ENCODE data around the gene GPRIN3.

The GPRIN3 gene

DNA sequence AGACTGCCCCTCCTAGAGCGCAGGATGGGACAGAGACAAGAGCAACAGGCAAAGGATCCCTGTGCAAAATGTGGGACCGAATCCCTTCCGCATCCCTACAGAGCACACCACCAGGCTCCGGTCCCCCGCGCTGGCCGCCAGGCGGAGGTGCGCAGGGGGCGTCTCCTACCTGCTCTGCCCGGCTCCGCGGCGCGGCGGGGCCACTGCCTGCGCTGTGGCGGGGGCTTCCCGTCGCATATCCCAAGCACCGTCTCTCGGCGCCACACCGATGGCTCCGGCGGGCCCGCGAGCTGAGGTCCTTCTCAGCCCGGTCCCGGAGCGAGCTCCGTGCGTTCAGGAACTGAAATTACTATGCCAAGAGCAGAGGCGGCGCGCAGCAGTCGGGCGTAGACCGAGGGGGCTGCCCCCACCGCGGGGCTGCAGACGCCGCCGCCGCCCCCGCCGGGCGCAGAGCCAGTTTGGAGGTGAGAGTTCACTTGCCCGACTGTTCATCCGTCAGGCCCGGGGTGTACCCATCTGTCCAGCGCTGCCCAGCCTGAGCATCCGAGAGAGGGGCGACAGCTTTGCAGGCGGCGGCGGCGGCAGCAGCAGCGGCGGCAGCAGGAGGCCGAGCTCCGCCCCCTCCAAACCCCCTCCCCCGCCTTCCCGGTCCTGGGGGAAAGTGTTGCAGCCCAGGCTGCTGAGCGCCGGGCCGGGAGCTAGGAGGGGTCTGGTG lies at the start of gene GPRIN3:
GPRIN3 (minus strand) TSS at position 355 of the 715 bp plus-strand sequence. CDS start 57,690 bp downstream, outside the sequence.
- peak; percentile 58 to 70 for ATAC-seq

DNA sequence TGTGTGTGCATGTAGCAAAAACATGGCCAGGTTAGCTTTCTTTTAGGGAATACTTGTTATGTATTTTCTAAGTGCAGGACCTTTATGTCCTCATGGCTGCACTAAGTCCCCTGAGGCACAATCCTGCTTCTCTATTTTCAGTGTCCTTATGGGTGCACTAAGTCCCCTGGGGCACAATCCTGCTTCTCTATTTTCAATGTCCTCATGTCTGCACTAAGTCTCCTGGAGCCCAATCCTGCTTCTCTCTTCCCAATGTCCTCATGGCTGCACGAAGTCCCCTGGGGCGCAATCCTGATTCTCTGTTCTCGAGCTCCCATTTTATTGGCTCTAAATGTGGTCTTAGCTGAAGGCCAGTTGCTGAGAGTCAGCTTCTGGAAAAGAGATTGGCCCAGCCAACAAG lies 49.7 kb upstream of the GPRIN3 start:
- ATAC-seq, result no peak

DNA sequence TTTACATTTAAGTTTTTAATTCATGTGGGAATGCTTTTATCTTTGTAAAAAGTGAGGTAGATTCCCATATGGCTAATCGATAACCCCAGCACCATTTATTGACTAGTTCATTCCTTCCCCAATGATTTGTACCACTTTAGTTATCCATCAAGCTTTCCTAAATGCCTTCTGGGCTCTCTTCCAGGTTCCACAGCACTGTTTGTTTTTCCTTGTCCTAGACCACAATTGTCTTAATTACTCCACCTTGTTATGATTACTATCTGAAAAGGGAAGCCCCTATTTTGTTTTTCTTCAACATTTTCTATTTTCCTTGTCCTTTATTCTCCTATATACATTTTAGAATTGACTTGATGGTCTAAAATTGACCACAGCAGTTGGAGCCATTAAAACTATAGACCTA lies 48.5 kb upstream of the GPRIN3 start:
- no peak for ATAC-seq

DNA sequence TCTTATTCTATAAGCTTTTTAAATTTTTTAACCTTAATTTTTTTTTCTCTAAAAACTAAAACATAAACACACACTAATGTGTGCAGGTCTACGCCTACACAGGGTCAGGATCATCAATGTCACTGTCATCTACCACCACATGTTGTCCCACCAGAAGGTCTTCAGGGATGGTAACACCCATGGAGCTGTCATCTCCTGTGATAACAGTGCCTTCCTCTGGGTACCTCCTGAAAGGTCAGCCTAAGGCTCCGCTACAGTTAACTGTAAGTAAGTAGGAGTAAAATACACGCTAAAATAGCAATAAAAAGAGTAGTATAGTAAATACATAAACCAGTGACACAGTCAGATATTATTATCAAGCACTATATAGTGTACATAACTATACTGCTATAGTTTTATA lies 45.9 kb upstream of the GPRIN3 start:
- ATAC-seq, result no peak

DNA sequence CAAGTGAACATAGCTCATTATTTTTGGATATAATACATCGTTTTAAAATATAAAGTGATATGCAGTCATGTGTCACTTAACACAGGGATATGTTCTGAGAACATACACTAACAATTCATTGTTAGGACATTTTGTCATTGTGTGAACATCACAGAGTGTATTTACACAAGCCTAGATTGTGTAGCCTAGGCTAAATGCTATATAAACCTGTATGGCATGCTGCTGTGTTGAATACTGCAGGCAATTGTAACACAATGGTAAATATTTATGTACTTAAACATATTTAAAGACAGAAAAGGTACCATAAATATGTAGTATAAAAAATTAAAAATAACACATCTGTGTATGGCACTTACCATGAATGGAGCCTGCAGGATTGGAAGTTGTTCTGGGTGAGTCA lies 44.9 kb upstream of the GPRIN3 start:
- ATAC-seq, result no peak

DNA sequence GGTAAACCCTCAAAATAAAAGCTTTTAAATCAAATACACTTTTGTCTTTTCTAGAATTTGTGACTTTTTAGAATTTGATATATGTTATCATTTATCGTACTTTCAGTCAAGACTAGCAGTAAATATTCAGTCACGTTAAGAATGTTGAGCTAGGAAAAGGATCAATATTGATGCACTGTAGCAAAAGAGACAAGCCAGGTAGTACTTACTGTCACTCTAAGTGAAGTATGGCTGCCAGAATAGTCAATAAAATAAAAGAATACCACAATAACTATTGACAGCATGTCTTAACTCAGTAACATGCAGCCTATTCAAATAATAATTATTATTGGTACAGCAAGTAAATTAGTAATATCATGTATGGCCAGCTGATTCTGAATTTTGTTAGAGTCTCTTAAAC lies 43.6 kb upstream of the GPRIN3 start:
- ATAC-seq, result no peak

DNA sequence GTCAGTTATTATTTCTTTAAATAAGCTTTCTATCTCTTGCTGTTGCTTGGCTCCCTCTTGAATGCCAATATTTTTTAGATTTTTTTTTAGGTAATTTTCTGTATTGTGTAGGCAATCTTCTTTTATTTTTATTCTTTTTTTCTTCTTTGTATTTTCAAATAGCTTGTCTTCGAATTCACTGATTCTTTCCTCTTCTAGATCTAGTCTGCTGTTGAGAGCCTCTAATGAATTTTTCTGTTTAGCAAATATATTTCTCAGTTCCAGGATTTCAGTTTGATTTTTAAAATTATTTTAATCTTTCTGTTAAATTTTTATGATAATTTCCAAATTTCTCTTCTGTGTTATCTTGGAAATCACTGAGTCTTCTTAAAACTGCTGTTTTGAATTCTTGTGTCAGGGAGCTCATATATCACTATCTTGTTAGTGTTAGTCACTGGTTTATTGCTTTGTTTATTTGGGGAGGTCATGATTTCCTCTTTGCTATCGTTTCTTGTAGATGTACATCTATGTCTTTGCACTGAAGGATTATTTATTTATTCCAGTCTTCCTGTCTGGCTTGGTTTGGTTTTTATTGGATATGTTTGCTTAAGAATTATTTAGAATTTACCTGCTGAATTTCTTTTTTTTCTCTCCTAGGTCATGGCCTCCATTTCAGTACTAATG lies 39.9 kb upstream of the GPRIN3 start:
- no peak for ATAC-seq

DNA sequence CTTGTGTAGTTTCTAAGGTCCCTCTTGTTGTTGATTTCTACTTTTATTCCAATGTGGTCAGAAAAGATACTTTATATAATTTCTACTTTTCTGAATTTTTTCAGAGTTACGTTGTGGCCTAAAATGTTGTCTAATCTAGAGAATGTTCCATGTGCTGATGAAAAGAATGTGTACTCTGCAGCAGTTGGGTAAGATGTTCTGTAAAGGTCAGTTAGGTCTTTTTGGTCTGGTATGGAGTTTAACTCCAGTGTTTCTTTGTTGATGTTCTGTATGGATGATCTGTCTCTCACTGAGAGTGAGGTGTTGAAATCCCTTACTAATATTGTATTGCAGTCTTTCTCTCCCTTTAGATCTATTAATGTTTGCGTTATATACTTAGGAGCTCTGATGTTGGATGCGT lies 37.0 kb upstream of the GPRIN3 start:
- ATAC-seq, result no peak

DNA sequence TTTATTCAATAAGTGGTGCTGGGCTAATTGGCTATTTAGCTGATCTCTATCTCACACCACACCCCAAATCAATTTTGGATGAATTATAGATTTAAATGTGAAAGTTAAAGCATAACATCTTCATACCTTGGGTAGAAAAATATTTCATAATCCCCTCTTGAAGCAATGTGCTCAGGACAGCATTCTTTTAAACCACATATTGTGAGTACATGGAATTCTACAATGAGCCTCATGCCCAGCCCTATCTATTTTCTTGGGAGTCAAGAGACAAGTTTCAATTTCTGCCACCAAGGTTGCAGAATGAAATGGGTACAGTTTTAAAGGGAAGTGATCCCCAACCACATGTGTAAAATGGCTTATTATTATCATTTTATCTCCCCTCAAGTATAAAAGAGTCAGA lies 30.6 kb upstream of the GPRIN3 start:
- ATAC-seq, result no peak

DNA sequence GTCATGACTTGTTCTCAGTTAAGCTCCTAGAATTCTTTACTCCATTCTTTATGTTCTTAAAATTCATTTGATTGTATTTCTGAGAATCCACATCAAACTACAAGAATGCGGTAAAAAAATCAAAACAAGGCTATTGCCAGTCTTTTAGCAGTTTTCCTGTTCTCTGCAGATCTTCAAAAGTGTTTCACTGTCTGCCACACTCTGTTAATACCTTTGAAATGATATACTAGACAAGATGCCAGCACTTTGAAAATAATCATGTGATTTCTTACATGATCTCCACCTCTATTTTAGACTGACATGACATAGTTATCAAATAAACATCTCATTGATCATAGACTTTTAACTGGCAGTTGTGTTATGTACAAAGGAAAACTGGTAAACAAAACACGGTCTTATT lies 30.1 kb upstream of the GPRIN3 start:
- ATAC-seq, result no peak

DNA sequence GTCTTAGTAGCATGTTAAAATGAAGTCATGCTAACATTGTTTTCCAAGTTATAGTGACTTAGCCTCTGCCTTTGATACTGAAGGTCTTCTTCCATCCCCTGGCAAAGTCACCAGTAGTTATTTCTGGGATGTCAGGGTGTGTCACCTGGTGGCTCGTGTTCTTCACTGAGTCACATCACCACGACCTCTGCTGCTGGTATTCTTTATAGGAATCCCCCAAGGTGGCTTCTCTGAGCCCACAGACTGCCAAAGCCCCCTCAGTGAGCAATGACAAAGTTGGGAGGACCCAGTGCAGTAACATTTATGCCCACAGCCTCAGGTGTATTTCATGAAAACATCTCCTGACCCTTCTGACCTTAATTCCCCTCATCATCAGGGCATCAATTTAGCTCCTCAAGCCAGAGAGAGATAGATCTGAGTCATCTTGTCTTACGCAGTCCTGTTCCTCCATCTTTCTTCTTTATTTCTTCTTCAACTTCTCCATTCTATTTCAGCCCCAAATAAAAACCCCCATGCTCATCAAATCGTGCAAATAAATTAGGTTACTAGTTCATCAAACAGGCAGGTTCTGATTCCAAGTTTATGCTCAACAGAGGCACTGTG lies 29.3 kb upstream of the GPRIN3 start:
- peak; percentile 46 to 49 for ATAC-seq

DNA sequence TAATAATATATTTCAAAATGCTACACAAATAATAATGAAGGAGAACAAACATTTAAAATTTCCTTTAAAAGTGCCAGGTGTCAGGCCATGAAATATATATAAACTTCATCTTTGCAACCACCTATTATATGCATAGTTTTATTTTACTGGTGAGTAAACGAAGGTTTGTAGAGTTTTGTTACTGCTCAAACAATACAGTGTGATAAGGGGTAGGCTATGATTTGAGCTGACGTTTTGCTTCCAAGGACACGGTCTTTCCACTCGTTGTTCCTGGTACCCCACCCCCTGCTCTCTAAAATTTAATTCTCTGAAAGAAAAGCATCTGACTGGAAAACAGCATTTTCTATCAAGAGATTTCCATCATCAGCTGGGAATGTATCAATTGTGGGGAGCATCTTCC lies 27.2 kb upstream of the GPRIN3 start:
- ATAC-seq, result no peak

DNA sequence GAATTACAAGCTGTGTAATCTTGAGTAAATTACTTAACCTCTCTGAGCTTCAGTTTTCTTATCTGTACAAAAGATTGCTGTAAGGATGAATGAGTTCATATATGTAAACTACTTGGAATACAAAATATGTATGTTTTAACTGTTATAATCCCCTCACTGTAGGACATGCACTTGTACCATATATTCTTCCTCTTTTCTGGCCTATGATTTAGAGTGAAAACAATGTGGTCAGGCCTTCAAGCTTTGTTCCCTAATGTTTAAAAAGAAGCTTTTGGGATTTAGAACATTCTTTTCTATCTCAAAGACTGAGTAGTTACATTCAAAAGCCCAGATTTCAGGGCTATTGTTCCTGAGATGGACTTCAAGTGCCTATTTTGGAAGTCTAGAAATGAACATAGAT lies 26.7 kb upstream of the GPRIN3 start:
- no peak for ATAC-seq

DNA sequence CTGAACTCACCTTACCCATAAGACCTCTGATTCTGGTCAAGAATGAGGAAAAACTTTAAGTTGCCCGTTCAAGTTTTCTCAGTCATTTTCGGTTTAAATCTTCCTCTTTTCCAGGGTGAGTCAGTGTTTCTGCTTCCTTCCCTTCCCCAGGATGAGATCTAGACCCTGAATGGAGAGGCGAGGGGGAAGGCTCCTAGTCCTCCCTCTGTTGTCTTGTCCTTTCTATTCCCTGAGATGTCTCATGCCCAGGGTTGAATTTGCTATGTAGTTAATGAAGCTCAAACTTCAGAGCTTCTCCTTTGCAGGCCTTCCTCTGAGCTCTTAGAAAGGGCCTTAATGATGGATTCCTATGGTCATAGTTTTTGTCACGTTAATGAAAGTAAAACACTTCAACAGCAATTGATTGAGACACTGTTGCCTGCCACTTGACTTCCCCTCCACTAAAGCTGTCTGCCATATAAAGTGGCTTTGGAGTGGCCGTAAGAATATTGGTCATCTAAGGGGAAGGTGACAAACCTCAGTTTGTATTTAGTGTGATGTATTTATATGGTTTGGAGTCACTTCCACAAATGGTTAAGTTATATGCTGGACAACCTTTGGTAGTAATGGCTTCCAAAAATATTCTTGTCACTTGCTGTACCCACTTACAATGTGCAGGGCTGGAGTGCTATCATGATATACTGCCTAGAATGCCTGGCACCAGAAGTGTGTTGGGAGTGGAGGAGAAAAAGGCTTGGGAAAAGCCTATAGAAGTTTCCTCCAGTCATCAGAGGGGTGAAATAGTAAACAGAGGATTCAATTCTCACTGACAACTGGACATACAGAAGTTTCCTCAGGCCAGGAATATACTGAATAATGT lies 24.3 kb upstream of the GPRIN3 start:
- no peak for ATAC-seq

DNA sequence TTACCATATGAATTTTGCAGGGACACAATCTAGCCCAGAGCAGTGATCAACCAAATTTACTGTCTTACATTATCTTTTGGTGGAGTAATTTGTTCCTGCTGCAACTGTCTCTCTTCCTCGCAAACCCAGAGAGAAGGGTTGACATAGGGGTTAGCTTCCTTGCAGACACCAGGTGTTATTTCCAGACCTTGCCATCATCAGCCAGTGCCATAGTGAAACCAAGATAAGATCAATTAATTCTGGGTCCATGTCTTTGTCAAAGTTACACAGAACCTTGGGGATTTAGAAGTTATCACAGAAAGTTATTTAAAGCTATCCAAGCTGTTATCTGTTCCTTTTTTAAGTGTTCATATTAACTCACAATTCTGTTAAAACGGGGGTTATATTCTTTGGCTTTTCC lies 23.6 kb upstream of the GPRIN3 start:
- ATAC-seq, result no peak

DNA sequence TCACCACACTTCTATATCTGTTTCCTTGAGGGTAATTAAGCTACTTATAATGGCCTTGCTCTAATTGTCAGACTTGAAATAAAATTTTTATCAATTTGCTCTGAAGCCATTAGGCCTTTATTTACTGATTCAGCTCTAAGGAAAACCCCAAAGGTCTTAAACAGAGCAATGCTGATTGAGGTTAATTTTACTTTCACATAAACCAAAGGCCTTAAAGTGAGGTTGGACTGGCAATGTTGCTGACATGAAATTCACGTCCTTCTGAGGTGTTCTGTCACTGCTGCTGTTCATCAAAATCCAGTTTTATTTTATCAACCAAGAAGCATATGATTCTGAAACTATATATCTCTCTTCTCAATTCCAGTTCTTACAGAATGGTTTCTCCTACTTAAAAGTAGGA lies 21.7 kb upstream of the GPRIN3 start:
- ATAC-seq, result no peak

DNA sequence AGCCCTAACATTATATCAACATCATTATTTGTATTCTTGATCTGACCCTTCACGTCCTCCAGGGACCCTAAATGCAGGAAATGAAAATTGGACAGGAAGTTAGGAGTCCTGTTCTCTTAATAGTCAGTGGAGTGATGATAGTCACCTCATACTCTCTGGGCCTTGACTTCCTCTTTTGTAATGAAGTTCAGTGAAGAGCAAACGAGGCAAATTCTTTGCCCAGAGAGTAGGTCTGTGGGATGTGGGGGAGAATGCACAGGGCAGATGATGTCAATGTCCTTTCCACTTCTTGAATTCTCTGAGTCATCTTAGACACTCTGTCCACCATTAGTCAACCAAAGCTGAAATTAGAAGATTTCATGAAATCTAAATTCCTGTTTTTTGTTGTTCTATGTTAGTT lies 17.1 kb upstream of the GPRIN3 start:
- peak; percentile 67 to 73 for ATAC-seq

DNA sequence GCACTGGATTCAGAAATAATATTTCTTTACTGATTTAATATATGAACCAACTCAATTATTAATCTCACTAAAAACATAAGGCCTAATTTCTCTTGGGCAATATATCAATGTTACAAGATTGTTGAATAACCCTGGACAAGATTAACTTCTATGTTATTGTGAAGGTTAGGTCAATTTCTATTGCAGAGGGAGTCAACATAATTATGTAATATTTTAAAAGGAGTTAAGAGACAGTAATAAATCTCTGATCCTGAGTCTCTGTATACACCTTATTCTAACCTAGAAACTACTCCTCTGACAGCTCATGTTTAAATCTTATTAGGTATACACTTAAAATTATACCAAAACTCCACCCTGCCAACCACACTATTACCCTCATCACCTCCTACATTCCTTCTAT lies 15.1 kb upstream of the GPRIN3 start:
- no peak for ATAC-seq

DNA sequence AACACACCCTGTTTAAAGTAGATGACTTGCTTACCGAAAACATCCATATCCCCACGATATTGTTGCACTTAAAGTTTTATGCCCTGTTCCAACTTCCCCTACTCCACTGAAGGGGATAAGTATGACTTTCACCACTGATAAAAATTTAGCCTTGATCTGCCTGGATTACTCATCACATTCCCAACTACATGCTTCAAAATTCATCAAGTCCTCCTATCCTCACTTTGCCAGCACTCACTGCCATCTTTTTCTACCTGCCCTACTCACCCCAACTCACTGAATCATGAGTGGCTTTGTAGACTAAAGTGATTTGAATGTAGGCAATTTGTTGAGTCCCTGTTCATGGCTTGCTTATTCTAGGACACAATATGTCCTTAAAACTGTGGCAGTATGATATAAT lies 12.2 kb upstream of the GPRIN3 start:
- no peak for ATAC-seq

DNA sequence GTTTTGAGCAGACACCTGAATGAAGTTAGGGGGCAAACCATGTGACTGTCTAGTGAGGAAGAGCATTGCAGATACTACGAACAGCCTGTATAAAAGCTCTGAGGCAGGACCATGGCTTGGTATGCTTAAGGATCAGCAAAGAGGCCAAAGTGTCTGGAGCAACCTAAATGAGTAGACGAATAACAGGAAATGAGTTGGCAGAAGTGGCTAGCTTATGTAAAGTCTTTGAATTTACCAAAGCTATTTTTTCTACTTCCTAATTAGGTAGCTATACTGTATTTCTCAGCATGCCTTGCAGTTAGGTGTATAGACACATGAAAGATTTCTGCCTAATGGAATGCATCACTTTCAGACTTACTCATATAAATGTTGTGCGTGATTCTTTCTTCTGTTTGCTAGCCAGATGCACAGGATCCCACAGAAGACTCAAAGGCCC lies 9.3 kb upstream of the GPRIN3 start:
- ATAC-seq, result peak; percentile 88 to 89

DNA sequence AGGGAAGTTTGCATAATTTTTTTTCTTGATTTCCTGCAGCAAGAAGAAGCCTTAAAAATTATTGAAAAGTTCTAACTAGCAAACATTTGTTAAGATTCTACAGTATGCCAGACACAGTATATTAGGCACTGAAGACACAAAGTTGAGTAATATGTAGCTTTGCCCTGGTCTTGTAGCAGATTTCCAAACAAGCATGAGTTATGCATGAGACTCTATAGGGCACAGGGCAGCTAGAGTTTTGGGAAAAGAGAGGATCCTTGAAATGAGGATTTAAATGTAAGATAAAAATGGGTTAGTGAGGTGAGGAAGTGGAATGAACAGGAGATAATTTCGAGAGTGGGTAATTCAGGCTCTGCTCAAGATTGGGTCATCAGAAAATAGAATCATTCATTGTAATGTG lies 8.6 kb upstream of the GPRIN3 start:
- ATAC-seq, result no peak

DNA sequence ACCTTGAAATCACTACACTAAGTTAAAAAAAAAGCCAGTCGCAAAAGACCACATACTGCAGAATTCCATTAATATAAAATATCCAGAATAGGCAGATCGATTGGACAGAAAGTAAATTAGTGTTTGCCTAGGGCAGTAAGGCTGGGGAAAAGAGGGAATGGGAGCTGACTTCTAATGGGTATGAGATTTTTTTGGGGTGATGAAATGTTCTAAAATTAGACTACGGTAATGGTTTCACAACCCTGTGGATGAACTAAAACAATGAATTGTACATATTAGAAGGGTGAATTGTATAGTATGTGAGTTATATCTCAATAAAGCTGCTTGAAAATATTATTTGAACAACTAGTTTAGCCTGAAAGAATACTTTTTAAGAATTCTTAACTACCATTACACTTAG lies 6.7 kb upstream of the GPRIN3 start:
- no peak for ATAC-seq

DNA sequence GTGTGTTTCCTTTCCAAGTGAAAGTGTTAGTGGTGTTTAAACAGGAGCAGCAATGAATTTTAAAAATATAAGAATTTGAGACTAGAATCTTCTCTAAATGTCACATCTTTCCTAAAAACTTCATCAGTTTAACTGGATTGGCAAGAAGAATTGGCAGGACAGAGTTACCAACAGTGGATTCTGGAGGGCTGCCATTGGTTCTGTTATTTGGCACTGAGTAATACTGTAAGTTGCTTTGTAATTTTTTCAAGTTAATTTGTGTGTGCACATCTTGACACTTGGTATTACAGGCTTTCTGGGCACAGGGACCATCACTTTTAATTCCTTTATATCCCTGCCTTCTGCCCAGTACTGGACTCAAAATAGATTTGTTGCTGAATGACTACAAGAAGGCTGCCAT lies 4.5 kb upstream of the GPRIN3 start:
- ATAC-seq, result no peak

Measured in activated CD4-positive, CD25-positive, alpha-beta regulatory T cell treated with anti-CD3 and anti-CD28 coated beads, Interleukin-2, amount 50 U/mL, for 24 hours (primary cell).